Stimulated activated effector memory CD8-positive, alpha-beta T cell treated with anti-CD3 and anti-CD28 coated beads, Interleukin-12 subunit alpha, Interleukin-12 subunit beta, amount 100 ng/mL, for 72 hours (primary cell): ENCODE data around the gene CST2.
"Not testable (repeated sequence)": the region's sequence is repeated elsewhere in the genome, so short reads cannot be mapped to it uniquely, and the experiment has no call there.

Experiments used
- ATAC-seq: fragments of 150-1000 bp; cut with Tn5 transposase; 2 replicates; pipeline ENCODE4 v1.10.0; 2021
- DNase-seq, 2 donors: peaks; one replicate each; pipeline ENCODE4 v3.0.0; 2021 to 2022; ENCODE audit warnings: low spot score in 2 of 2
- H3K27ac Mint-ChIP-seq: one replicate; pipeline ENCODE4 v1.8.0; 2022; ENCODE audit warnings: mild to moderate bottlenecking, mixed read lengths
- H3K36me3 Mint-ChIP-seq: one replicate; pipeline ENCODE4 v1.8.0; 2022; ENCODE audit warnings: mild to moderate bottlenecking, mixed read lengths
- H3K4me1 Mint-ChIP-seq: one replicate; pipeline ENCODE4 v1.8.0; 2022; ENCODE audit warnings: mixed read lengths
- H3K4me3 Mint-ChIP-seq: one replicate; pipeline ENCODE4 v1.8.0; 2022; ENCODE audit warnings: mild to moderate bottlenecking, mixed read lengths
- H3K9me3 Mint-ChIP-seq: one replicate; pipeline ENCODE4 v1.8.0; 2022; ENCODE audit warnings: mixed read lengths

Gene CST2

GRCh38 chr20:23832775-23833513, 6.4 kb upstream of the CST2 start:
- no peak overlapping the region for H3K4me3 Mint-ChIP-seq
- no peak overlapping the region for H3K27ac Mint-ChIP-seq
- DNase-seq: no peak
- no peaks in the 10 kb centered on the region for H3K36me3 Mint-ChIP-seq
- H3K4me1 Mint-ChIP-seq: no peaks in the 10 kb centered on the region
- no peak for ATAC-seq
- no peaks in the 10 kb centered on the region for H3K9me3 Mint-ChIP-seq

- not testable (repeated sequence) for H3K4me3 Mint-ChIP-seq, H3K36me3 Mint-ChIP-seq, H3K4me1 Mint-ChIP-seq, H3K27ac Mint-ChIP-seq, H3K9me3 Mint-ChIP-seq
- ATAC-seq (peak; percentile 57), DNase-seq (peak in 1 of 2 donors; percentile 26)
These were observed 5.4 kb upstream of the CST2 start for GRCh38 chr20:23831961-23832360.

- no peaks in the 10 kb centered on the region for H3K9me3 Mint-ChIP-seq
- ATAC-seq: peak; percentile 4
- no peaks in the 10 kb centered on the region for H3K36me3 Mint-ChIP-seq
- no peak overlapping the region for H3K27ac Mint-ChIP-seq
- H3K4me1 Mint-ChIP-seq: no peaks in the 10 kb centered on the region
- no peak overlapping the region for H3K4me3 Mint-ChIP-seq
- DNase-seq: no peak
These were observed 2.8 kb downstream of the CST2 start for GRCh38 chr20:23823621-23824324.

DNA sequence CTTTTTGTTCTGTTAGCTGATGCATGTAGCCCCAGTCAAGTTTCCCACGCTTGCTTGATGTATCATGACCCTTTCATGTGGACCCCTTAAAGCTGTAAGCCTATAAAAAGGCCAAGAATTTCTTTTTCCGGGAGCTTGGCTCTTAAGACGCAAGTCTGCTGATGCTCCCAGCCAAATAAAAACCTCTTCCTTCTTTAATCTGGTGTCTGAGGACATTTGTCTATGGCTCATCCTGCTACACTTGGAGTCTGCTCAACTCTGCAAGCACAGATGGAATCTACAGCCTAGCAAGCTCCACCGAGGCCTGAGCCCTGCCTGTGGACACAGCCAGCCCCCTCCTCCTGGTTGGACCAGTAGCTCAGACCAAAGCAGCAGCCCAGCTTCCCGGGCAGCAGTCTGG, 3.4 kb downstream of the CST2 start:
- DNase-seq: no peak
- H3K9me3 Mint-ChIP-seq: no peaks in the 10 kb centered on the region
- no peaks in the 10 kb centered on the region for H3K4me1 Mint-ChIP-seq
- H3K27ac Mint-ChIP-seq: no peak overlapping the region
- ATAC-seq: no peak
- H3K36me3 Mint-ChIP-seq: no peaks in the 10 kb centered on the region
- no peak overlapping the region for H3K4me3 Mint-ChIP-seq

DNA sequence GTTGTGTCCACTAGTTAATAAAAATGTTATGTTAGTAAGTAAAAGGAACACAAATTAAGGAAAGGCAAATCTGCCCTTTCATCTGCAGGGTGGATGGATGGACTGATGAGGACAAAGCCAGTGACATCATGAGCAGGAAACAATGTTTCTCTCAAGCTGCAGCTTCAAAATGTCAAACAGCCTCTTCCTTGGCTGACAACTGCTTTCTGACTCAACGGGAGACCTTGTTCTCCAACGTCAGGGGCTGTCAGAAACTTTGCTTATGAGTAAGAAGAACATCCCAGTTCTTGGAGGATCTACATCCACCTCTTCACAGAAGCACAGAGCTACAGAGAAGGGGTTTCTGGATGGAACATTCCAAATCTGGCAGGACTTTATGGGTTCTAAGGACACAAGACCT, 6.0 kb downstream of the CST2 start:
- ATAC-seq: no peak
- Mint-ChIP-seq H3K9me3 (no peaks in the 10 kb centered on the region), H3K36me3 (no peaks in the 10 kb centered on the region), H3K4me1 (no peaks in the 10 kb centered on the region), H3K4me3 (no peak overlapping the region), H3K27ac (no peak overlapping the region)
- DNase-seq: no peak

GRCh38 chr20:23811559-23811958, 15.0 kb downstream of the CST2 start:
- not testable (repeated sequence) for H3K36me3 Mint-ChIP-seq

DNA sequence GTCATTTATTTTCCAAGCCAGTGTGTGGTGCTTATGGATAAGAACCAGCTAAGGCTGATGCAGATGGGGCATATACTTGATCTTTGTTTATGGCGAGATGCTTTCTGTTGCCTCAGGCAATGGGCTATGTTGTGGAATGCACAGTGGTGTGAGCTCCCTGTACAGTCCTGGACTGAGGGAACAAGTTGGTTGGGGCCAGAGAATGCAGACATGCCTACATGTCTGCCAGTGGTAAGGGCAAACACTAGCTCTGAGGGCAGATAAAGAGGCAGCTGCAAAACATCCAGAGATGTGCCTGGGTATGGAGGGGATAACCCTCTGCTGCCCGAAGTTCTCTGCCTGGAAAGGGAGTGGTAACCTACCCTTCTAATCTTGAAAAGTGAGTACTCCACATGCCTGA, 16.2 kb downstream of the CST2 start:
- H3K27ac Mint-ChIP-seq, H3K36me3 Mint-ChIP-seq, ATAC-seq, H3K4me1 Mint-ChIP-seq, H3K9me3 Mint-ChIP-seq, H3K4me3 Mint-ChIP-seq: not testable (repeated sequence)
- DNase-seq: peak in 1 of 2 donors; percentile 26

More at GRCh38 chr20:23811559-23811958, 15.0 kb downstream of the CST2 start:
- not testable (repeated sequence) for H3K9me3 Mint-ChIP-seq, DNase-seq, H3K27ac Mint-ChIP-seq, H3K4me3 Mint-ChIP-seq, H3K4me1 Mint-ChIP-seq, ATAC-seq

- Mint-ChIP-seq H3K9me3 (peaks cover 2% of the 10 kb centered on the region), H3K4me1 (no peaks in the 10 kb centered on the region), H3K36me3 (no peaks in the 10 kb centered on the region), H3K27ac (no peak overlapping the region), H3K4me3 (no peak overlapping the region)
- ATAC-seq: no peak
- no peak for DNase-seq
These were observed 25.7 kb downstream of the CST2 start for GRCh38 chr20:23800865-23801264.

GRCh38 chr20:23799216-23799847, 27.2 kb downstream of the CST2 start:
- peak; percentile 70 for ATAC-seq
- DNase-seq: peak in 1 of 2 donors; percentile 56
- not testable (repeated sequence) for H3K4me1 Mint-ChIP-seq, H3K36me3 Mint-ChIP-seq, H3K9me3 Mint-ChIP-seq, H3K4me3 Mint-ChIP-seq, H3K27ac Mint-ChIP-seq

- Mint-ChIP-seq H3K9me3 (no peaks in the 10 kb centered on the region), H3K36me3 (no peaks in the 10 kb centered on the region), H3K27ac (no peak overlapping the region), H3K4me1 (no peaks in the 10 kb centered on the region), H3K4me3 (no peak overlapping the region)
- DNase-seq: no peak
- no peak for ATAC-seq
These were observed 31.0 kb downstream of the CST2 start for GRCh38 chr20:23795526-23795925.

DNA sequence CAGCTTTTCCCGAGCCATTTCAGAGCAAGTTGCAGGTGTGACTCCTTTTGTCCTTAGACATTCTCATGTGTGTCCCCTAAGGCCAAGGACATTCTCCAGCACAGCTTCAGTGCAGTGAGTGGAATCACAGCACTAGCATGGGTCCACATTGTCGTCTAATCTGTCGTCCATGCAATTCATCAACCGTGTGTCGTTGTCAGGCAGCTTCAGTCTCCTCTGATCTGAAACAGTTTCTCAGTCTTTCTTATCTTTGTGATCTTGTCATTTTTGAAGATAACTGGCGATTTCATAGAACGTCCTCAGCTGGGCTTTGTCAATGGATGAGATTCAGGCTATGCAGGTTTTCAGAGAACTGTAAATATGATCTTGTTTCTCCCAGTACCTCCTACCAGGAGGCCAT, 31.7 kb downstream of the CST2 start:
- no peak for DNase-seq
- Mint-ChIP-seq H3K4me1 (no peaks in the 10 kb centered on the region), H3K9me3 (no peaks in the 10 kb centered on the region), H3K36me3 (no peaks in the 10 kb centered on the region), H3K27ac (no peak overlapping the region), H3K4me3 (no peak overlapping the region)
- no peak for ATAC-seq

DNA sequence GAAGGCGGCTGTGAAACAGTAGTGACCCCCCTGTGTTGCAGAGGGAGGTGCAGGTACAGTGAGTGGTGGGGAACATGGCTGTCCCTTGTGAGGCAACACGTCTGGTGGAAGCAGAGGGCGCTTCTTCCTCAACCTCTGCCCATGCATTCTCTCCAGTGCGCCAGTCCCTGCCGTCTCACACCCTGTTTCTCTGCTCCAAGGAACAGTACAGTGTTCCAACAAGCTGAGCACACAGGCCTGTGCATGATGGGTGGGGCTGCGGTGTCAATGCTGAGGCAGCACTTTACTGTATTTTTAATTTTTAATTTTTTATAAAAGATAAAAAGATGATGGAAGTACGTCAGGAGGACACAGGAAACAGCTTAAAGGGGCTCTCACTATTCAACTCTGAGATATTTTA, 32.5 kb downstream of the CST2 start:
- no peak for ATAC-seq
- Mint-ChIP-seq H3K36me3 (no peaks in the 10 kb centered on the region), H3K27ac (no peak overlapping the region), H3K9me3 (no peaks in the 10 kb centered on the region), H3K4me1 (no peaks in the 10 kb centered on the region), H3K4me3 (no peak overlapping the region)
- no peak for DNase-seq

DNA sequence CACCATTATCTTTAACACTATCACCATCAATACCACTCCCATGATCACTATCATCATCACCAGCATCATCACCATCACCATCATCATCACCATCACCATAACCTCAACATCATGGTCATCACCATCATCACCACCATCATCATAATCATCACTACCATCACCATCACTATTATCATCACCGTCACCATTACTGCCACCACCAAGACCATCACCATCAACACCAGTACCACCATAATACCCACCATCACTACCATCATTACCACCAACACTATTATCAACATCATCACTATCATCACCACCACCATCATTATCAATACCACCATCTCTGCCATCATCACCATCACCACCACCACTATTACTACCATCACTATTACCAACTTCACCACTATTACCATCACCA, 43.1 kb downstream of the CST2 start:
- H3K9me3 Mint-ChIP-seq: no peaks in the 10 kb centered on the region
- no peaks in the 10 kb centered on the region for H3K36me3 Mint-ChIP-seq
- H3K4me3 Mint-ChIP-seq: no peak overlapping the region
- H3K27ac Mint-ChIP-seq: no peak overlapping the region
- DNase-seq: no peak
- no peaks in the 10 kb centered on the region for H3K4me1 Mint-ChIP-seq
- ATAC-seq: no peak

GRCh38 chr20:23782366-23782983, 44.1 kb downstream of the CST2 start:
- H3K36me3 Mint-ChIP-seq: no peaks in the 10 kb centered on the region
- DNase-seq (no peak), ATAC-seq (peak; percentile 66)
- no peak overlapping the region for H3K4me3 Mint-ChIP-seq
- H3K4me1 Mint-ChIP-seq: no peaks in the 10 kb centered on the region
- no peaks in the 10 kb centered on the region for H3K9me3 Mint-ChIP-seq
- no peak overlapping the region for H3K27ac Mint-ChIP-seq

GRCh38 chr20:23778676-23779075, 47.9 kb downstream of the CST2 start:
- not testable (repeated sequence) for ATAC-seq, H3K9me3 Mint-ChIP-seq, H3K36me3 Mint-ChIP-seq, H3K4me3 Mint-ChIP-seq, H3K27ac Mint-ChIP-seq, H3K4me1 Mint-ChIP-seq, DNase-seq
